RWPE2 (cell line): ENCODE data around the gene DLG2.

Experiments used
- ATAC-seq: fragments of 200-7000 bp; cut with Tn5 transposase; 3 replicates; pipeline ENCODE4 v1.9.1; 2021; ENCODE audit warnings: low read depth
- DNase-seq: peaks from one replicate; pipeline ENCODE4 v3.0.0-alpha.2; 2020; ENCODE audit warnings: low spot score
- H3K27ac ChIP-seq: fragments of 450-650 bp; 2 replicates; pipeline ENCODE4 v1.5.1; 2017; ENCODE audit warnings: mild to moderate bottlenecking; ENCODE audit not compliant: poor library complexity, severe bottlenecking
- H3K27me3 ChIP-seq: fragments of 250-450 bp; sonication (Bioruptor Pico); 2 replicates; pipeline ENCODE4 v1.5.1; 2021; ENCODE audit warnings: mild to moderate bottlenecking, moderate library complexity; ENCODE audit not compliant: insufficient read depth, poor library complexity, severe bottlenecking
- H3K36me3 ChIP-seq: fragments of 250-450 bp; sonication (Bioruptor Pico); 2 replicates; pipeline ENCODE4 v1.5.1; 2020; ENCODE audit warnings: low read depth, mild to moderate bottlenecking, moderate library complexity
- H3K4me1 ChIP-seq: fragments of 250-450 bp; sonication (Bioruptor Pico); 2 replicates; pipeline ENCODE4 v1.5.1; 2021; ENCODE audit warnings: mild to moderate bottlenecking, moderate library complexity; ENCODE audit not compliant: insufficient read depth, poor library complexity, severe bottlenecking
- H3K4me3 ChIP-seq: fragments of 250-450 bp; sonication (Bioruptor Pico); 2 replicates; pipeline ENCODE4 v1.5.1; 2021; ENCODE audit warnings: mild to moderate bottlenecking, moderate library complexity; ENCODE audit not compliant: severe bottlenecking
- H3K9me3 ChIP-seq: fragments of 250-450 bp; sonication (Bioruptor Pico); 2 replicates; pipeline ENCODE4 v1.5.1; 2021; ENCODE audit warnings: mild to moderate bottlenecking, moderate library complexity; ENCODE audit not compliant: severe bottlenecking
- CTCF ChIP-seq: fragments of 450-650 bp; IDR thresholded peaks from one replicate; pipeline ENCODE4 v1.5.1; 2017; ENCODE audit warnings: mild to moderate bottlenecking, moderate library complexity; ENCODE audit not compliant: poor library complexity, severe bottlenecking

Gene DLG2

GRCh38 chr11:84588131-84588829 is 1038.9 kb downstream of the DLG2 start:
- ATAC-seq (no peak), DNase-seq (no peak)
- H3K27ac ChIP-seq: no peak overlapping the region

GRCh38 chr11:84583106-84583505 is 1044.0 kb downstream of the DLG2 start:
- no peak for TF ChIP-seq CTCF
- no peak overlapping the region for H3K4me3 ChIP-seq
- no peaks in the 10 kb centered on the region for H3K27me3 ChIP-seq
- H3K36me3 ChIP-seq: no peaks in the 10 kb centered on the region
- H3K4me1 ChIP-seq: no peaks in the 10 kb centered on the region
- no peak for ATAC-seq
- H3K9me3 ChIP-seq: no peaks in the 10 kb centered on the region
- no peak for DNase-seq
- H3K27ac ChIP-seq: no peak overlapping the region

More at GRCh38 chr11:84588131-84588829, 1038.9 kb downstream of the DLG2 start:
- Histone ChIP-seq H3K36me3 (no peaks in the 10 kb centered on the region), H3K4me3 (no peak overlapping the region), H3K27me3 (no peaks in the 10 kb centered on the region), H3K9me3 (no peaks in the 10 kb centered on the region), H3K4me1 (no peaks in the 10 kb centered on the region)
- TF ChIP-seq CTCF: no peak

- H3K9me3 ChIP-seq: no peaks in the 10 kb centered on the region
- H3K27me3 ChIP-seq: no peaks in the 10 kb centered on the region
- no peaks in the 10 kb centered on the region for H3K4me1 ChIP-seq
- H3K36me3 ChIP-seq: no peaks in the 10 kb centered on the region
- no peak for TF ChIP-seq CTCF
- ATAC-seq (no peak), DNase-seq (no peak)
- no peak overlapping the region for H3K27ac ChIP-seq
- H3K4me3 ChIP-seq: no peak overlapping the region
Measured at GRCh38 chr11:84581083-84581482, 1046.1 kb downstream of the DLG2 start.

GRCh38 chr11:84580428-84580827 is 1046.7 kb downstream of the DLG2 start:
- TF ChIP-seq CTCF: no peak
- Histone ChIP-seq H3K4me3 (no peak overlapping the region), H3K27ac (no peak overlapping the region), H3K36me3 (no peaks in the 10 kb centered on the region), H3K9me3 (no peaks in the 10 kb centered on the region), H3K4me1 (no peaks in the 10 kb centered on the region), H3K27me3 (no peaks in the 10 kb centered on the region)
- ATAC-seq (peak; percentile 36; the same call in 1 of the 3 replicates), DNase-seq (no peak)

GRCh38 chr11:84573868-84574267 is 1053.3 kb downstream of the DLG2 start:
- DNase-seq: no peak
- Histone ChIP-seq H3K9me3 (no peaks in the 10 kb centered on the region), H3K27ac (no peak overlapping the region), H3K36me3 (no peaks in the 10 kb centered on the region), H3K4me1 (no peaks in the 10 kb centered on the region), H3K27me3 (no peaks in the 10 kb centered on the region), H3K4me3 (no peak overlapping the region)
- no peak for TF ChIP-seq CTCF
- ATAC-seq: no peak
